ENCODE measurements around the gene ANKS1B.

The ANKS1B gene

DNA sequence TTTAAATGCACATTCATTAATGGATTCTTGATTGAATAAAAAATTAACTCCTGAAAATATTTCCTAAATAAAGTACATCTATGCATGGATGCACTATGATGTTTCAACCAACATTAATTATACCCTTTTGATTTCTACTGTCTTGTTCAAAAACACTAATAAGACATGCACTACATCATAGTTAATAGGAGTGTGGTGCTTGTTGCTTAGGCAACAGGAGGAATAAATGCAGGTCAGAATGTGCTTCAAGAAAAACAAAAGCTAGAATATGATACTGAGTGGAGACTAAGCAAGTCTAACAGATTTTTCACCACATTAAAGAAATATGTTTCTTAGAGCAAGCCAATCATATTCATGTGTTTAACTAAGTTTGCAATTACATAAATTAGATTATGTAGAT, 833.0 kb downstream of the ANKS1B start:
- Histone ChIP-seq H3K9me3 (ENCODE audit: control insufficient read depth, insufficient read depth, low read depth, low read length) (no peaks in the 10 kb centered on the region), H3K9ac (ENCODE audit: low read length) (no peak overlapping the region), H3K27me3 (ENCODE audit: control insufficient read depth, insufficient read depth, low read length) (no peaks in the 10 kb centered on the region), H3K4me3 (ENCODE audit: low read depth, low read length) (no peak overlapping the region), H3K36me3 (ENCODE audit: control insufficient read depth, insufficient read depth, low read length) (no peaks in the 10 kb centered on the region), H3K27ac (ENCODE audit: low read depth, low read length) (no peak overlapping the region), H3K4me1 (ENCODE audit: control insufficient read depth, insufficient read depth, low read length) (peaks cover 14% of the 10 kb centered on the region; the same call in 1 of the 2 replicates)

DNA sequence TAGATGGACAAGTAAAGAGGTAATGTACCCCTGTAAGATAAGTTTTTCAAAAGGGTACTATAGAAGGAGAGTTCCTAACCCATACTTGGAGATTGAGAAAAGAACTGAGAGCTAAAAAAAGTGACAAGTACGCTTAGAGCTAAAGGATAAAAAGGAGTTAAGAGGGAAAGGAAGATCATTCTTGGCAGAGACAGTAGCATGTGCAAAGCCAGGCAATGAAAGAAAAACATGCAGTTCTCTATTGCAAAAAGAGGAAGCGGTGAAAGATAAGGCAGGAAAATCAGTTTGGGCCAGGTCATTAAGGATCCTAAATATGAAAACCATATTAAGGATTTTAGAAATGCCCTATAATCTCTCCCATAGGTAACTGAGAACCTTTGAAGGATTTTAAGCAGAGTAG, 837.6 kb downstream of the ANKS1B start:
- Histone ChIP-seq H3K36me3 (ENCODE audit: control insufficient read depth, insufficient read depth, low read length) (no peaks in the 10 kb centered on the region), H3K9me3 (ENCODE audit: control insufficient read depth, insufficient read depth, low read depth, low read length) (peaks cover 9% of the 10 kb centered on the region; the same call in 1 of the 2 replicates), H3K9ac (ENCODE audit: low read length) (no peak overlapping the region), H3K4me1 (ENCODE audit: control insufficient read depth, insufficient read depth, low read length) (no peaks in the 10 kb centered on the region; the same call in 1 of the 2 replicates), H3K4me3 (ENCODE audit: low read depth, low read length) (no peak overlapping the region), H3K27ac (ENCODE audit: low read depth, low read length) (no peak overlapping the region), H3K27me3 (ENCODE audit: control insufficient read depth, insufficient read depth, low read length) (no peaks in the 10 kb centered on the region)

DNA sequence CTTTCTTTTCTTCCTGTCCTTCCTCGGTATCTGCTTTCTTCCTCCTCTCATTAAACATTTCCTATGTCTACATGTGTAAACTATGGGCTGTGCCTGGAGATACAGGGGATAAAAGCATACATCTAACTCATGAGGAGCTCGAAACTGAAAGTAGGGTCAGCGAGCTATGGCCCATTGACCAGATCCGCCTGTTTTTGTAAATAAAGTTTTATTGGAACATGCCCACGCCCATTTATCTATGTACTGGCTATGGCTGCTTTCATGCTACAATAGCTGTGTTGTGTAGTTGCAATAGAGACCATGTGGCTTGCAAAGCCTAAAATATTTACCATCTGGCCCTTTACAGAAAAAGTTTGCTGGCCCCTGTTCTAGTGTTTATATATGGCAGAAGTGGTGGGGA, 838.0 kb downstream of the ANKS1B start:
- Histone ChIP-seq H3K27ac (ENCODE audit: low read depth, low read length) (no peak overlapping the region), H3K27me3 (ENCODE audit: control insufficient read depth, insufficient read depth, low read length) (no peaks in the 10 kb centered on the region), H3K9ac (ENCODE audit: low read length) (no peak overlapping the region), H3K4me3 (ENCODE audit: low read depth, low read length) (no peak overlapping the region), H3K9me3 (ENCODE audit: control insufficient read depth, insufficient read depth, low read depth, low read length) (peaks cover 9% of the 10 kb centered on the region; the same call in 1 of the 2 replicates), H3K4me1 (ENCODE audit: control insufficient read depth, insufficient read depth, low read length) (no peaks in the 10 kb centered on the region; the same call in 1 of the 2 replicates), H3K36me3 (ENCODE audit: control insufficient read depth, insufficient read depth, low read length) (no peaks in the 10 kb centered on the region)

DNA sequence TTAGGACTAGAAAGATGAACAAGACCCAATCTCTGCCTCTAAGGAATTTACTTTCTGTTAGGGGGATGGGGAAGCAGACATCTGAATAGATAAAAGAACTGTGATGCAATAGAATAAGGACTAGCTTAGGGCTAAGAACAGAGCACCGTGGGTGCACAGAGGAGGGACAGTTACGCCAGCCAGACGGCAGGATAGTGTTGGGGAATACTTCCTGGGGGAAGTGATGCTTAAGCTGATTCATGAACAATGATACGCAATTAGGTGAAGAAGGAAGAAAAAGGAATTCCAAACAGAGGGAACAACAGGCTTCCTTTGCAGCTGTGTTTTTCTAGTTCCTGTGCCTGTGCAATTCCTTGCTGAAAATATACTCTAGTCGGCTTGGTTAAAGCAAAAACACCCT, 838.6 kb downstream of the ANKS1B start:
- H3K27ac ChIP-seq (ENCODE audit: low read depth, low read length) = no peak overlapping the region
- no peak overlapping the region for H3K4me3 ChIP-seq (ENCODE audit: low read depth, low read length)
- no peaks in the 10 kb centered on the region for H3K27me3 ChIP-seq (ENCODE audit: control insufficient read depth, insufficient read depth, low read length)
- H3K9ac ChIP-seq (ENCODE audit: low read length) = no peak overlapping the region
- H3K36me3 ChIP-seq (ENCODE audit: control insufficient read depth, insufficient read depth, low read length) = no peaks in the 10 kb centered on the region
- H3K9me3 ChIP-seq (ENCODE audit: control insufficient read depth, insufficient read depth, low read depth, low read length) = peaks cover 9% of the 10 kb centered on the region; the same call in 1 of the 2 replicates
- no peaks in the 10 kb centered on the region; the same call in 1 of the 2 replicates for H3K4me1 ChIP-seq (ENCODE audit: control insufficient read depth, insufficient read depth, low read length)

DNA sequence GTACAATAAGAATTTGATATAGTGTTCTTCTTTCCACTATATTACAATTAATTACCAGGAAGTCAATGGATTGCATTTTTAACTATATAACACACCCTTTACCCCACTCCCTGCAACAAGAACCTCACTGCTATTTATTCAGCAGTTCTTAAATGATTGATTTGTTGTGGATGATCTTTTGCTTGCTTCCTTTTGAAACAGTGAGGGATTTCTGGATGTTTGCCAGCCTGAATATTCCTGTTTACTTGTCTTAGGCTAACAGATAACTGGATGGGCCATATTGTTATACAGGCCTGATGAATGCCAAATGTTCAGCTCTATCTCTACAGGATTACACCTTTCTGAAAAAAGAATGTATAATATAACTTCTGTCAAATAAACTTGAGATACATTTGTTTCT, 842.1 kb downstream of the ANKS1B start:
- H3K27ac ChIP-seq (ENCODE audit: low read depth, low read length) = no peak overlapping the region
- H3K4me1 ChIP-seq (ENCODE audit: control insufficient read depth, insufficient read depth, low read length) = no peaks in the 10 kb centered on the region; the same call in 1 of the 2 replicates
- no peak overlapping the region for H3K9ac ChIP-seq (ENCODE audit: low read length)
- H3K27me3 ChIP-seq (ENCODE audit: control insufficient read depth, insufficient read depth, low read length) = no peaks in the 10 kb centered on the region
- peaks cover 9% of the 10 kb centered on the region; the same call in 1 of the 2 replicates for H3K9me3 ChIP-seq (ENCODE audit: control insufficient read depth, insufficient read depth, low read depth, low read length)
- no peaks in the 10 kb centered on the region for H3K36me3 ChIP-seq (ENCODE audit: control insufficient read depth, insufficient read depth, low read length)
- H3K4me3 ChIP-seq (ENCODE audit: low read depth, low read length) = no peak overlapping the region

DNA sequence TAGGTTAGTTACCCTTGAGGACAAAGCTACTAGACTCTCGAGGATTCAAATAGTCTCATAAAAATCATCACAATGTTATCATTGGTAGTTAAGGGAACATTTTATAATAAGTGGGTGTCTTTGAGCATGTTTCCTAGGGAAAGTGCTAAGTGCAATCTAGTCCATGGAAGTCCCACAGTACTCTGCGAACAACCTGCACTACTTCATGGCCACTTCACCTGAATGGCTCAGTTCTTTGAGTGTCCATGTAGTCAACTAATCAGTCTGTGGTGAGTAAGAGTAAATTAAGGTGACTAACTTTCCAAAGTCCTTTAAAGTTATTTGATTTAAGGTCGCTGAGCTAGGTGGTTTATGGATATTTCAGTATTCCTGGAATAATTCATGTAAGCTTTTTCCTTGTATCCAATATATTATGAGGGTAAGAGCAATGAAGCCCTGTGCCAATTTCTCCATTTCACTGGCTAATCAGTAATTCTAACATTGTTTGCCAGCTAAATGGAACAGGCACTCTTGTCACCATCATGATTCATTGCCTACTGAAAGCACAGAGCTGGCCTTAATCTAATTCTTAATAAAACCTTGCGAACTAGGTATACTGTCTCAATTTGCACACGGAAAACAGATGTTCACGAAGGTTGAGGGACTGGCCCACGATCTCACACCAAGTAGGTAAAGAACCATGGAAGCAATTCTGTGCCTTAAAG, 844.6 kb downstream of the ANKS1B start:
- no peaks in the 10 kb centered on the region for H3K4me1 ChIP-seq (ENCODE audit: control insufficient read depth, insufficient read depth, low read length)
- H3K9me3 ChIP-seq (ENCODE audit: control insufficient read depth, insufficient read depth, low read depth, low read length) = peaks cover 9% of the 10 kb centered on the region; the same call in 1 of the 2 replicates
- H3K27me3 ChIP-seq (ENCODE audit: control insufficient read depth, insufficient read depth, low read length) = no peaks in the 10 kb centered on the region
- no peaks in the 10 kb centered on the region for H3K36me3 ChIP-seq (ENCODE audit: control insufficient read depth, insufficient read depth, low read length)
- H3K4me3 ChIP-seq (ENCODE audit: low read depth, low read length) = no peak overlapping the region
- no peak overlapping the region for H3K9ac ChIP-seq (ENCODE audit: low read length)
- H3K27ac ChIP-seq (ENCODE audit: low read depth, low read length) = no peak overlapping the region

DNA sequence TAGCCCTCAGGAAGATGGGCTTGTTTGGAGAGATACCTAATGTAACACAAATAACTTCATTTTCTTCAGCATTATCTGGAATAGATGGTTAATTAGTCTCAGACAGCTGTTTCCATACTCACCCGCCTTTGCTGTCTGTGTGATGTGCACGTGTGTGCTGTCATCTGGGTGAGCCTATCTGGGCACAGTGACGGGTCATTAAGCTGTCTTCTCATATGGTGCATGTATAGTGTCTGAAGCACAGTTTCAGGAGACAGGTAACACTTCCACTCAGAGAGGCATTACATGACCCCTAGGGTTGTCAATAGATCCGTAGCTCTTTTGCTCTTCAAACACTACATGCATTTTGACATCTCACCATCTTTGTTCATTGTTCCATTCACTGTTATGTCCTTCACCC, 846.3 kb downstream of the ANKS1B start:
- no peak overlapping the region for H3K27ac ChIP-seq (ENCODE audit: low read depth, low read length)
- no peaks in the 10 kb centered on the region for H3K4me1 ChIP-seq (ENCODE audit: control insufficient read depth, insufficient read depth, low read length)
- no peaks in the 10 kb centered on the region for H3K36me3 ChIP-seq (ENCODE audit: control insufficient read depth, insufficient read depth, low read length)
- no peak overlapping the region for H3K4me3 ChIP-seq (ENCODE audit: low read depth, low read length)
- H3K9me3 ChIP-seq (ENCODE audit: control insufficient read depth, insufficient read depth, low read depth, low read length) = 0 out of 2 replicates have a peak, but pooled peaks cover 2% of the 10 kb centered on the region
- H3K27me3 ChIP-seq (ENCODE audit: control insufficient read depth, insufficient read depth, low read length) = no peaks in the 10 kb centered on the region
- no peak overlapping the region for H3K9ac ChIP-seq (ENCODE audit: low read length)

DNA sequence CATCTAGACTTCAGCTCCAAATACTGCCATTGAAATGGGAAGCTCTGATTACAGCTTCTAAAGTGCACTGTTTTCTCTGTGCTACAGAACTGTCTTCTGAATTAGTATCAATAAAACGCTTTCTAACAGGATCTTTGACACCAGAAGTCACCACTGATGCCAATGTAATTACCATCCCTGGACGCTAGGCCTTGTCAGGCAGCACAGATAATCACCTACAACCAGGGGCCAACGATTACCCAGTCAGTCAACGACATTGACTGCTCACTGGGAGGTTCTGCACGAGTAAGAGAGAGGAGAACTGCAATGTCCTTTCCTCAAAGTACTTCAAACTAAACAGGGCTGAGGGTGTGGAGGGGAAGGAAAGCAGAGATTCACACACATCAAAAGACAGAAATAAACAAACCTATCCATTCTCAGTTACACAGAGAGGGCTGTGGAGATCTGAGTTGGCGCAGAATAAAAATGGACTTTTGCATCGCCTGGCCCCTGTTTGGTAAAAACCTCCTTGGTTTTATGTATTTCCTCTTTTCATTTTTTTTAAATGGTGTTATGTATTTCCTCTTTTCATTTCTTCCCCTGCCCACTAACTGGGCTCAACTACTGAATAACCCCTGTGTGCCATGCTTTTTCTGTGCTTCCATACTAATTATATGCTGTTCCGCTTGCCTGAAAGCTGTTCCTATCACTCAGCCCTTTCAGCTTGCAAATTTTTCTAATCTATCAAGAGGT, 847.4 kb downstream of the ANKS1B start:
- no peak overlapping the region for H3K9ac ChIP-seq (ENCODE audit: low read length)
- H3K27me3 ChIP-seq (ENCODE audit: control insufficient read depth, insufficient read depth, low read length) = no peaks in the 10 kb centered on the region
- no peak overlapping the region for H3K4me3 ChIP-seq (ENCODE audit: low read depth, low read length)
- H3K4me1 ChIP-seq (ENCODE audit: control insufficient read depth, insufficient read depth, low read length) = no peaks in the 10 kb centered on the region
- H3K27ac ChIP-seq (ENCODE audit: low read depth, low read length) = no peak overlapping the region
- H3K9me3 ChIP-seq (ENCODE audit: control insufficient read depth, insufficient read depth, low read depth, low read length) = no peaks in the 10 kb centered on the region
- H3K36me3 ChIP-seq (ENCODE audit: control insufficient read depth, insufficient read depth, low read length) = no peaks in the 10 kb centered on the region

DNA sequence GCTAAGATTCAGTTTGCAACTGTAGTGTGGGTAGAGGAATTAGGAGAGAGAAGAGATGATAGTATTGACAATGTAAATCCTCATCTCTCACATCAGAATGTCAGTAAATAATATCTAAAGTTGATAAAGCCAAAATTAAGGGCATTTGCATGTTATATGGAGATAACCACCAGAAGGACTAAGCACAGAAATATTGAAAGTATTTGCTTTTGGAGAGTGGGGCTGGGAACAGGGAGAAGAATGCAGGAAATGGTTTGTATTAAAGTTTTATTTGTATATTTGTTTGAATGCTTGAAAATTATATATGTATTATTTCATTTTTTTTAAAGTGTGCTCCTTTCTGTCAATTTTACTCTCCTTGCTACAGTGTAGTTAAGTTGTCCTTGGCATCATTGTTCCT, 848.2 kb downstream of the ANKS1B start:
- H3K36me3 ChIP-seq (ENCODE audit: control insufficient read depth, insufficient read depth, low read length) = no peaks in the 10 kb centered on the region
- no peaks in the 10 kb centered on the region for H3K9me3 ChIP-seq (ENCODE audit: control insufficient read depth, insufficient read depth, low read depth, low read length)
- no peak overlapping the region for H3K4me3 ChIP-seq (ENCODE audit: low read depth, low read length)
- H3K27me3 ChIP-seq (ENCODE audit: control insufficient read depth, insufficient read depth, low read length) = no peaks in the 10 kb centered on the region
- no peak overlapping the region for H3K27ac ChIP-seq (ENCODE audit: low read depth, low read length)
- peaks cover 4% of the 10 kb centered on the region for H3K4me1 ChIP-seq (ENCODE audit: control insufficient read depth, insufficient read depth, low read length)
- no peak overlapping the region for H3K9ac ChIP-seq (ENCODE audit: low read length)

DNA sequence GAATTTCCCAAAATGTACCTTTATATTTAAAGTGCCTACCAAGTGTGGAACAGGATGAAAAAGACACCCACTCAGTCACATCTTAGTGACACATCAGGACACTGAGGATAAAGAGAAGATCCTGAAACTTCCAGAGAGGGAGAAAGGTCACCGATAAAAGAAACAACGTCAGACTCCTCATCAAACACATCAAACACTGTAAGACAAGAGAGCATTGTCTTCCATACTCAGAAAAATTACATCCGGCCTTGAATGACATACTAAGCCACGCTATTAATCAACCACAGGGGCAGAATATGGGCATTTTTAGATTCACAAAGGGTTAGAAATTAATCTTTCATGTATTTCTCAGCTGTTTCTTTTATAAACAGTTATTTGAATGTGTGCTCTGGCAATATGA, 849.4 kb downstream of the ANKS1B start:
- Histone ChIP-seq H3K27ac (ENCODE audit: low read depth, low read length) (no peak overlapping the region), H3K4me3 (ENCODE audit: low read depth, low read length) (no peak overlapping the region), H3K36me3 (ENCODE audit: control insufficient read depth, insufficient read depth, low read length) (no peaks in the 10 kb centered on the region), H3K9ac (ENCODE audit: low read length) (no peak overlapping the region), H3K9me3 (ENCODE audit: control insufficient read depth, insufficient read depth, low read depth, low read length) (no peaks in the 10 kb centered on the region), H3K4me1 (ENCODE audit: control insufficient read depth, insufficient read depth, low read length) (peaks cover 9% of the 10 kb centered on the region), H3K27me3 (ENCODE audit: control insufficient read depth, insufficient read depth, low read length) (no peaks in the 10 kb centered on the region)

DNA sequence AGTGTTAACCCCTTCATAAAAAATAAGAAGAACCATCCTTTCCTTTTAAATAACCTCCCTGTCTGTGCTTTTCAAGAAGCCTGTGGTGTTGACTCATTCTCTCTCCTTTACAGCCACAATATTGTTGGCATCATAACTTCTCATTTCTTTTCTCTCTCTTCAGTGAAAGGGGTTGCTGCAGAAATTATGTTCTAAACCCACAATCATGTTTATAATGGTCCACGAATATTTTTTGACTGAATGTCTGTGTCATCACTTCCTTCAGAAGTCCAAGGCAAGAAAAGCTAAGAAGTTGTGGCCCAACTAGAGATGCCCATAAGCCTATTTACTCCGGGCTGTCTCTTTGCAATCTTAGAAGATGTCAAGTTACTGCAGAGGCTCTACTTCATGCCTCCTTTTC, 851.3 kb downstream of the ANKS1B start:
- Histone ChIP-seq H3K9ac (ENCODE audit: low read length) (no peak overlapping the region), H3K36me3 (ENCODE audit: control insufficient read depth, insufficient read depth, low read length) (no peaks in the 10 kb centered on the region), H3K4me1 (ENCODE audit: control insufficient read depth, insufficient read depth, low read length) (peaks cover 9% of the 10 kb centered on the region), H3K27ac (ENCODE audit: low read depth, low read length) (no peak overlapping the region), H3K27me3 (ENCODE audit: control insufficient read depth, insufficient read depth, low read length) (no peaks in the 10 kb centered on the region), H3K9me3 (ENCODE audit: control insufficient read depth, insufficient read depth, low read depth, low read length) (no peaks in the 10 kb centered on the region), H3K4me3 (ENCODE audit: low read depth, low read length) (no peak overlapping the region)
